ENCODE data around the gene KLK5. TPM values are rescaled to one million over a fixed set of nuclear protein-coding genes. Genes with fewer than 3 reads are reported as not detected.

Gene KLK5
- total and polyA plus RNA-seq, 4 donors, result not detected

DNA sequence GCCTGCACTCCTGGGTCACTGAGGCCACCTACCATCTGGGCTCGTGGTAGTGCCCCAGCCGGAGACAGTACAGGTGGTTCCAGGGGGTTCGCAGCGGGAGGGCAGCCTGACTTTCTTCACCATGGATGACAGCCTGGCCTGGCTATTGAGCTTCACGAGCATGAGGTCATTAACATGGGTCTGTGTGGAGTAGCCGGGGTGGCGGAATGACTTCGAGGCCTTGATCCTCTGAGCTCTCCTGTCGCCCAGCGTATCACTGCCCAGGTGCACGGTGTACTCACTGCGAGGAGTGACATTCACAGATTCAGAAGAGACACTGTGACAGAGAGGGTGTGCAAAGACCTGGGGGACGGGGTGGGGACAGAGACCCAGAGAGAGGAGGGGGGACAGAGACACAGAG is 27.4 kb upstream of the KLK5 start:
- no peak overlapping the region for H3K27ac ChIP-seq (ENCODE audit: low read depth in 1 of 2, low read length in 2 of 2)
- H3K36me3 ChIP-seq (ENCODE audit: control insufficient read depth in 4 of 4, insufficient read depth in 3 of 4, low read depth in 1 of 4, low read length in 3 of 4), result no peaks in the 10 kb centered on the region
- H3K27me3 ChIP-seq (ENCODE audit: control insufficient read depth in 4 of 4, insufficient read depth in 4 of 4, low read length in 3 of 4), result peaks cover 0 to 7% (median 4%) of the 10 kb centered on the region in 4 donors
- H3K9ac ChIP-seq (ENCODE audit: low read depth in 1 of 2, low read length in 2 of 2), result no peak overlapping the region
- DNase-seq (ENCODE audit: low spot score), result no peak
- H3K9me3 ChIP-seq (ENCODE audit: control insufficient read depth in 4 of 4, low read length in 3 of 4), result no peaks in the 10 kb centered on the region
- no peak overlapping the region for H3K4me3 ChIP-seq (ENCODE audit: low read depth in 1 of 3, low read length in 3 of 3)
- TF ChIP-seq GABPA (IDR thresholded peaks at IDR 0.05 in 1 of 2, conservative IDR thresholded peaks at IDR 0.05 in 1 of 2) (no peak), EGR1 (IDR thresholded peaks at IDR 0.05; ENCODE audit: low read depth in 2 of 2) (no peak), ATF3 (IDR thresholded peaks at IDR 0.05) (no peak), CTCF (IDR thresholded peaks at IDR 0.05; ENCODE audit: low read depth, low read length, missing input control) (no peak), REST (IDR thresholded peaks at IDR 0.05) (no peak), FOXA1 (IDR thresholded peaks at IDR 0.05) (no peak), FOXA2 (IDR thresholded peaks at IDR 0.05) (no peak), RXRA (IDR thresholded peaks at IDR 0.05) (no peak), HNF4A (conservative IDR thresholded peaks at IDR 0.05) (no peak), HNF4G (IDR thresholded peaks at IDR 0.05) (no peak), TAF1 (conservative IDR thresholded peaks at IDR 0.05) (no peak)
- TF ChIP-seq, protein P1, sequence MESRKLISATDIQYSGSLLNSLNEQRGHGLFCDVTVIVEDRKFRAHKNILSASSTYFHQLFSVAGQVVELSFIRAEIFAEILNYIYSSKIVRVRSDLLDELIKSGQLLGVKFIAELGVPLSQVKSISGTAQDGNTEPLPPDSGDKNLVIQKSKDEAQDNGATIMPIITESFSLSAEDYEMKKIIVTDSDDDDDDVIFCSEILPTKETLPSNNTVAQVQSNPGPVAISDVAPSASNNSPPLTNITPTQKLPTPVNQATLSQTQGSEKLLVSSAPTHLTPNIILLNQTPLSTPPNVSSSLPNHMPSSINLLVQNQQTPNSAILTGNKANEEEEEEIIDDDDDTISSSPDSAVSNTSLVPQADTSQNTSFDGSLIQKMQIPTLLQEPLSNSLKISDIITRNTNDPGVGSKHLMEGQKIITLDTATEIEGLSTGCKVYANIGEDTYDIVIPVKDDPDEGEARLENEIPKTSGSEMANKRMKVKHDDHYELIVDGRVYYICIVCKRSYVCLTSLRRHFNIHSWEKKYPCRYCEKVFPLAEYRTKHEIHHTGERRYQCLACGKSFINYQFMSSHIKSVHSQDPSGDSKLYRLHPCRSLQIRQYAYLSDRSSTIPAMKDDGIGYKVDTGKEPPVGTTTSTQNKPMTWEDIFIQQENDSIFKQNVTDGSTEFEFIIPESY (IDR thresholded peaks at IDR 0.05), result no peak
- TF ChIP-seq, protein P2, sequence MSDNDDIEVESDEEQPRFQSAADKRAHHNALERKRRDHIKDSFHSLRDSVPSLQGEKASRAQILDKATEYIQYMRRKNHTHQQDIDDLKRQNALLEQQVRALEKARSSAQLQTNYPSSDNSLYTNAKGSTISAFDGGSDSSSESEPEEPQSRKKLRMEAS (IDR thresholded peaks at IDR 0.05), result no peak
- no peaks in the 10 kb centered on the region for H3K4me1 ChIP-seq (ENCODE audit: control insufficient read depth in 4 of 4, insufficient read depth in 4 of 4, low read length in 3 of 4)
- 55% methylated on average over 13 of the region's 13 CpGs for WGBS

GRCh38 chr19:50979758-50980157 is 26.9 kb upstream of the KLK5 start:
- H3K9ac ChIP-seq (ENCODE audit: low read depth in 1 of 2, low read length in 2 of 2), result no peak overlapping the region
- H3K4me1 ChIP-seq (ENCODE audit: control insufficient read depth in 4 of 4, insufficient read depth in 4 of 4, low read length in 3 of 4), result no peaks in the 10 kb centered on the region
- H3K27me3 ChIP-seq (ENCODE audit: control insufficient read depth in 4 of 4, insufficient read depth in 4 of 4, low read length in 3 of 4), result peaks cover 0 to 7% (median 4%) of the 10 kb centered on the region in 4 donors
- H3K9me3 ChIP-seq (ENCODE audit: control insufficient read depth in 4 of 4, low read length in 3 of 4), result no peaks in the 10 kb centered on the region
- DNase-seq (ENCODE audit: low spot score), result no peak
- no peak overlapping the region for H3K27ac ChIP-seq (ENCODE audit: low read depth in 1 of 2, low read length in 2 of 2)
- H3K36me3 ChIP-seq (ENCODE audit: control insufficient read depth in 4 of 4, insufficient read depth in 3 of 4, low read depth in 1 of 4, low read length in 3 of 4), result no peaks in the 10 kb centered on the region
- H3K4me3 ChIP-seq (ENCODE audit: low read depth in 1 of 3, low read length in 3 of 3), result no peak overlapping the region
- WGBS, result 40% methylated on average over 8 of the region's 8 CpGs
- TF ChIP-seq JUND (IDR thresholded peaks at IDR 0.05), result no peak
- no peak for TF ChIP-seq RXRA (IDR thresholded peaks at IDR 0.05)
- no peak for TF ChIP-seq NR2F2 (IDR thresholded peaks at IDR 0.05)
- TF ChIP-seq, protein P1 (IDR thresholded peaks at IDR 0.05), result no peak
- TF ChIP-seq, protein P2 (IDR thresholded peaks at IDR 0.05), result no peak
- no peak for TF ChIP-seq FOXA2 (IDR thresholded peaks at IDR 0.05)
- no peak for TF ChIP-seq HNF4G (IDR thresholded peaks at IDR 0.05)
- TF ChIP-seq SP1 (IDR thresholded peaks at IDR 0.05), result no peak
- TF ChIP-seq REST (IDR thresholded peaks at IDR 0.05), result no peak
- no peak for TF ChIP-seq TAF1 (conservative IDR thresholded peaks at IDR 0.05)

Measured in liver (tissue), 9 donors.